GM18861 (cell line): ENCODE data around the gene LRRC8C.

Experiments
- ATAC-seq: cut with Tn5 transposase; IDR thresholded peaks from one replicate; pipeline ENCODE4 v1.9.1; 2021; ENCODE audit not compliant: unreplicated experiment

Gene LRRC8C

GRCh38 chr1:89633248-89633799 lies 404 bp downstream of the LRRC8C start:
- peak; percentile 24 for ATAC-seq

- ATAC-seq, result no peak
Measured at GRCh38 chr1:89633800-89634625, 1.1 kb downstream of the LRRC8C start.

DNA sequence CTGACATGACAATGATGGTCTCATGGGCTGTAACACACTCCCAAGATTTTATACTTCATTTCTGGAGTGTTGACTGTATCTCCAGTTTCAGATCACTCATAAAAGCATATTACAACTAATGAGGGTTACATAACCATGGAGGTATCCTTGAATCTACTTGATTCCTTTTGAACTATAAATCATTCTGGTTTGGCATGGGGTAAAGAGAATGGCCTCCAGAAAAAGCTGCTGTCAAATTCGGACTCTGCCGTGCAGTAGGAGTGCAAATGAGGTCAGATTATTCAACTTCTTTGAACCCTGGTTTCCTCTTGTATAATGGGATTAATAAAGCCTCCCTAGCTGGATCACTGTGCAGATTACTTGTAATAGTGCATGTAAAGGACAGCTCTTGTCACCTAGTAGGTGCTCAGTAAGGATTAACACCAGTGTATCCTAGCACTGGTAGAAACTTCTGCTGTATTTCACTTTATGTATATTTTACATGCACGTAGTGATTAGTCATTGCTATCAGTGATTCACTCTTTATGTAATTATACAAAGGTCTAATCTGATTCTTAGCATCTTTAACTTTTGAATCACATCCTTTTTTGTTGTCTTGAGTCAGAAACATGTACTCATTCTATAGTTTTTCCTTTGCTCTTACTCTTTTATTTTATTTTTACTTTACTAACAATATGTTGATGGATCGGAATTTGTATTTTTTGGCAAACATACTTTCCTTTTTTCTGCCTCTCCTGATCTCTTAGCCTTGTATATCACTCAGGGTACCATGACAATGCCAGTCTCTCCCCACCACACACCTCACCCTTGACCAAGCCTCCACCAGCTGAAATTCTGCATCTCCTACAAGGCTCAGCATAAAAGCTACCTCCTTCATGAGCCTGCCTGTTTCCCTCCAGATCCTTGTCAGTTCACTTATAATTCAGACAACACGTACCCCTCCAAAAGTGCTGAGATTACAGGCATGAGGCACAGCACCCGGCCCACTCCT lies 3.2 kb downstream of the LRRC8C start:
- no peak for ATAC-seq

DNA sequence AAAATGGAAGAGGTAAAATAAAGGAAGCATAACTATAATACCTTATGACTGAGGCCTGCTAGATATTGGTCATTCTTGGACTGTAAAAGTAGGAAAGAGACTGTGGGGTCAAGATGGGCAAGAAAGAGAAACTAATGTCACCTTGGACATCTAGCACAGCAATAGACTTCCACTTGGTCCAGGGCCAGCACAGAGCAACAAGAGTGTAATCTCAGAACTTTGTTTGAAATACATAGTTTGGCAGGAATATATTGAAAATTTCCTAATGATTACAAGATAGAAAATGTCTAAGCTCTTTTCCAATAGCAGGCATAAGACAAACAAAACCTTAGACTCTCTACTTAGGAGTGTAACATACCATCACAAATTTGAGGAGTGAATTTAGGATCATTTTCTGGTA lies 4.6 kb downstream of the LRRC8C start:
- ATAC-seq, result no peak

- ATAC-seq, result no peak
Measured at GRCh38 chr1:89640440-89640839, 7.5 kb downstream of the LRRC8C start.

DNA sequence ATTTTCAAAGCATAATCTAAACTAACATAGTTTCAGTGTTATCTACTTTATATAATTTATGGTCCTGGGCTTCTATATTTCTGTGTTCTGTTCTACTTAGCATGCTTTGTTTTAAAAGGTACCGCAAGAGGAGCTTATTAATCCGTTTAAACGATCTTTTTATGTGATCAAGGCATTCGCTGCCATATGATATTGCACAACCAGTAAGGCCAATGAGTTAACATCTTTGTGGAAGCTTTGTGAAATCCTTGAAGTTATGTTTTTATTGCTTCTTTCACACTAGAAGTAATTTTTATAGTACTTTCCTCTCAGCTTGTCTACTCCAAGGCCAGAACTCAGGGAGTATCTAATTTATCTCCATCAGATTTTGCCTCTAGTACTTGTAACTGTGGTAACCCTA lies 8.9 kb downstream of the LRRC8C start:
- ATAC-seq, result no peak

GRCh38 chr1:89643577-89643976 lies 10.7 kb downstream of the LRRC8C start:
- no peak for ATAC-seq

GRCh38 chr1:89644119-89644814 lies 11.3 kb downstream of the LRRC8C start:
- ATAC-seq, result no peak

DNA sequence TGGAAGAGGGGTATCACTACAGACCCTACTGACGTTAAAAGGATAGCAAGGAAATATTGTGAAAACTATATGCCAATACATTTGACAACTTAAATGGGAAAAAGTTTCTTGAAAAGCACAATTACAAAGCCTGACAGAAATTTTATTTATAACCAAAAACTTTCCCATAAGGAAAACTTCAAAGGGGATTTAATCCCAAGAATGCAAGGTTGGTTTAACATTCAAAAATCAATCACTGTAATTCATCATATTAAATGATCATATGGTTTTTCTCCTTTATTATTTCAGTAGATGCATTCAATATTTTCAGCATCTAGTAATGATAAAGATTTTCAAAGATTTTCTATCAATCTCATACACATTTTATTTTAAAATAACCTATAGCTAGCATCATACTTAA lies 13.3 kb downstream of the LRRC8C start:
- ATAC-seq, result no peak

- ATAC-seq, result no peak
Measured at GRCh38 chr1:89649783-89650182, 16.9 kb downstream of the LRRC8C start.

DNA sequence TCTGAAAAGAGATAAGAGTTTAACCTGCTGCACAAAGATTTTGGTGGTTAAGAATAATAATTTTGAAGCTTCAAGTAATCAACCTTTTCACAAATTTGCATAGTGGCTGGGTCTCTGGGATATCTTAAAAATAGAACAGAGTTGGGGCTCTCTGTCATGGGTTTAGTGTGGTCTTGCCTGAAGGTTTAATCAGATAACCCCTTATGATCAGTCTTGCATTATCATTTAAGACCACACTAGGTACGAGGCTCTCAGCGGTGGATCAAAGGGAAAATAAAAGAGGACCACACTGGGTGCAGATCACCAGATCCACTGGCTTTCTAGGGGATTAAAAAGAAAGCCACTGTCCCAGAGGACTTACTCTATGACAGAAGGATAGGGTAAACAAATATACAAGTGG lies 19.5 kb downstream of the LRRC8C start:
- ATAC-seq, result no peak

DNA sequence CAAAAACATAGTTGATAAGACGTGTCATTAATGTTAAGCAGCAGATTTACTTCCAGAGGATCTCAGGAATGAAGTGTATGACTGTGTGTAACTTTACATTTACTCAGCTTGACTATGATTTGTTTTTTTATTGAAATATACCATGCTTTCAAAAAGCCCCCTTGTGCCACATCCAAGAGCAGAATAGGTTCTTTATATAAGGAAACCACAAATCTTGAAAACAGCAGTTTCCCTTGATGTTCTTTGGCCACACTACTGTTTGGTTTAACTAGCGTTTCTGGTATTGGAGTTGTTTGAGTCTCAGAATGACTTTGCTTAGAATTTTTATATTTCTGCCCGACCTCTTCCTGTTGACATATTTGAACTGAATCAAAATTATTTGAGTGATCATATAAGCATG lies 25.0 kb downstream of the LRRC8C start:
- peak; percentile 76 for ATAC-seq

DNA sequence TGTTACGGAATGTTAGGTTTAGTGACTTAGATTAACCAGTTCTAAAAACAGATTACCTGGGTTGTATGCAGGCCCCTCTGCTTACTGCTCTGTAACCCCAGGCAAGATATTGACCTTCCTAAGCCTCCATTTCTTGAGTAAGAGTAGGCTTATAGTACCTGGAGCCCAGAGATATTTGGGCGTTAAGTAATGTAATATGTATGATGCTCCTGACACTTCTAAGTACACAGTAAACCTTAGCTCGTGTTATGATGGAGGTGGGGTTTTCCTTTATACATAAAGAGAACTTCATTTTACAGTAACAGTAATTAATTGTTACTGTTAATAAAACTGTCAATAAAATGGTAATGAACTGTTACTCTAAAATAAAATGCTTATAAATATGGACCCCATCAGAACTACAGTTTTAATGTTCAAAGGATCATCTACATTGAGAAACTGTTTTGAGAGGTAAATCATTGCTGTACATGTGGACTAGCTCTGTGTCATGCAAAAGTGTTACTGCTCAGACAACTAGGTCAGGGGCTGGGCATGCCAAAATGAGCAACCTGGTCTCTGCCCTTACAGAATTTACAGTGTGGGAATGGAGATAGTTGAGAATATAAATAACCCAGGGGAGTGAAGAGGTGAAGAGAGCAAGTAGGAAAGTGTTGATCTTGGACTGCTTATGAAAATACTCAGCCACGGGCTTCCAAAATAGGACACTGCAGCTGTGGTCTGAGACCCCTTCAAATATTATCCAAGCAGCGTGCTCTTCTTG lies 26.6 kb downstream of the LRRC8C start:
- ATAC-seq, result no peak

GRCh38 chr1:89660224-89661061 lies 27.5 kb downstream of the LRRC8C start:
- ATAC-seq, result no peak

- no peak for ATAC-seq
Measured at GRCh38 chr1:89665941-89666340, 33.0 kb downstream of the LRRC8C start.

DNA sequence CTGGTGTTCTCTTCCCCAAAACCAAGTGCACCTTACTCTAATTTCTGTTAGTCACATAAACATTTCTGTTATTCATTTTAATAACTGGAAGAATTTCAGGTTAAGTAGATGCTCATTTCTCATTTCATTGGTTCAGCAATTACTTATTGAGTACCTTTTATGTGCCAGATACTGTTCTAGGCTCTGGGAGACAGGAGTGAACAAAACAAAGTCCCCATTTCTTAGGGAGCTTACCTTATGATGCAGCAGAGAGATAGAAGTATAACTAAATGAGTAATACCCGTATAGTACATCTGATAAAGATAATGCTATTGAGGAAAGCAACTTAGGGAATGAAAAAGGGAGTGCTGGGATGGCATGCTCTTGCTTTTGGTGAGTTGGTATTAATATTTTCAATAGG lies 33.7 kb downstream of the LRRC8C start:
- ATAC-seq, result no peak

- no peak for ATAC-seq
Measured at GRCh38 chr1:89667691-89668090, 34.8 kb downstream of the LRRC8C start.

GRCh38 chr1:89668961-89669360 lies 36.0 kb downstream of the LRRC8C start:
- ATAC-seq, result no peak

GRCh38 chr1:89669441-89669840 lies 36.5 kb downstream of the LRRC8C start:
- ATAC-seq, result no peak
